Lower leg skin (tissue), 3 donors: ENCODE measurements around the gene ARHGAP8.

Source experiments
- CTCF ChIP-seq, 3 donors: fragments of 450-650 bp; IDR thresholded peaks; one replicate each; pipeline ENCODE4 v1.5.1; 2016; ENCODE audit warnings: antibody characterized with exemption in 3 of 3, mild to moderate bottlenecking in 3 of 3, moderate library complexity in 2 of 3
- POLR2A ChIP-seq, 2 donors: fragments of 450-650 bp; IDR thresholded peaks; one replicate each; pipeline ENCODE4 v1.6.1; 2016 to 2017; ENCODE audit warnings: antibody characterized with exemption in 2 of 2, mild to moderate bottlenecking in 1 of 2, moderate library complexity in 1 of 2

- TF ChIP-seq CTCF (IDR thresholded peaks at IDR 0.05) (no peak), POLR2A (IDR thresholded peaks at IDR 0.05) (no peak)
Measured at GRCh38 chr22:44807915-44808690, 55.7 kb downstream of the ARHGAP8 start.
